MM.1S (cell line): ENCODE measurements around the gene CBFA2T3.

Experiments
- DNase-seq: peaks from one replicate; pipeline ENCODE4 v3.0.0-alpha.2; 2015
- H2AFZ ChIP-seq: fragments of 300-600 bp; sonication (generic); 2 replicates; pipeline ENCODE4 v1.6.0; 2016; ENCODE audit warnings: antibody characterized with exemption, low read length
- H3F3A ChIP-seq: fragments of 300-600 bp; sonication (generic); 2 replicates; pipeline ENCODE4 v1.6.1; 2016; ENCODE audit warnings: mild to moderate bottlenecking, antibody characterized with exemption, low read length, moderate library complexity, mixed read lengths; ENCODE audit not compliant: insufficient read depth
- H3K27ac ChIP-seq: fragments of 300-600 bp; sonication (generic); 2 replicates; pipeline ENCODE4 v1.5.1; 2016; ENCODE audit warnings: mild to moderate bottlenecking, low read length
- H3K27me3 ChIP-seq: fragments of 300-600 bp; sonication (generic); replicated peaks from 2 replicates; pipeline ENCODE4 v1.6.0; 2016; ENCODE audit warnings: low read length; ENCODE audit not compliant: insufficient read depth
- H3K36me3 ChIP-seq: fragments of 300-600 bp; sonication (generic); replicated peaks from 2 replicates; pipeline ENCODE4 v1.6.1; 2016; ENCODE audit warnings: mild to moderate bottlenecking, low read length, mixed read lengths; ENCODE audit not compliant: insufficient read depth
- H3K4me1 ChIP-seq: fragments of 300-600 bp; sonication (generic); 2 replicates; pipeline ENCODE4 v1.6.1; 2016; ENCODE audit warnings: low read length, mixed read lengths
- H3K4me2 ChIP-seq: fragments of 300-600 bp; sonication (generic); 2 replicates; pipeline ENCODE4 v1.6.0; 2016; ENCODE audit warnings: low read depth, low read length
- H3K4me3 ChIP-seq: fragments of 300-600 bp; sonication (generic); 2 replicates; pipeline ENCODE4 v1.5.1; 2016; ENCODE audit warnings: low read length, mixed read lengths
- H3K79me2 ChIP-seq: fragments of 300-600 bp; sonication (generic); 2 replicates; pipeline ENCODE4 v1.6.1; 2016; ENCODE audit warnings: mixed run types, low read length, mixed read lengths
- H3K9ac ChIP-seq: fragments of 300-600 bp; sonication (generic); 2 replicates; pipeline ENCODE4 v1.6.1; 2016; ENCODE audit warnings: low read length, mixed read lengths
- H3K9me2 ChIP-seq: fragments of 300-600 bp; sonication (generic); replicated peaks from 2 replicates; pipeline ENCODE4 v1.6.1; 2016; ENCODE audit warnings: mild to moderate bottlenecking, low read length, mixed read lengths; ENCODE audit not compliant: insufficient read depth
- H3K9me3 ChIP-seq: fragments of 300-600 bp; sonication (generic); replicated peaks from 2 replicates; pipeline ENCODE4 v1.6.1; 2016; ENCODE audit warnings: mild to moderate bottlenecking, low read length, mixed read lengths; ENCODE audit not compliant: insufficient read depth
- H4K20me1 ChIP-seq: fragments of 300-600 bp; sonication (generic); 2 replicates; pipeline ENCODE4 v1.6.1; 2016; ENCODE audit warnings: mild to moderate bottlenecking, low read length, moderate library complexity, mixed read lengths; ENCODE audit not compliant: insufficient read depth
- CTCF ChIP-seq: fragments of 300-600 bp; sonication (generic); IDR thresholded peaks from 2 replicates; pipeline ENCODE4 v1.5.1; 2016; ENCODE audit warnings: antibody characterized with exemption, low read length, mixed read lengths
- EZH2 ChIP-seq: fragments of 300-600 bp; sonication (generic); optimal IDR thresholded peaks from 2 replicates; pipeline ENCODE3; 2017; ENCODE audit warnings: low read depth, mild to moderate bottlenecking, antibody characterized with exemption, low read length, mixed read lengths
- EZH2phosphoT487 ChIP-seq: fragments of 300-600 bp; sonication (generic); IDR thresholded peaks from 2 replicates; pipeline ENCODE4 v1.6.1; 2018; ENCODE audit warnings: antibody characterized with exemption, low read length

Gene CBFA2T3

GRCh38 chr16:88855736-88856121 lies 121.3 kb downstream of the CBFA2T3 start:
- Histone ChIP-seq H3K9me2 (no peaks in the 10 kb centered on the region), H3K79me2 (peaks cover 16% of the 10 kb centered on the region), H2AFZ (no peak overlapping the region), H3F3A (no peaks in the 10 kb centered on the region), H3K9me3 (no peaks in the 10 kb centered on the region), H3K4me1 (no peaks in the 10 kb centered on the region), H3K36me3 (no peaks in the 10 kb centered on the region), H3K4me2 (peak overlapping the region; percentile 52), H3K27me3 (no peaks in the 10 kb centered on the region), H3K4me3 (no peak overlapping the region), H4K20me1 (no peaks in the 10 kb centered on the region), H3K27ac (no peak overlapping the region), H3K9ac (no peak overlapping the region)
- TF ChIP-seq CTCF (no peak), EZH2 (no peak), EZH2phosphoT487 (no peak)
- DNase-seq: no peak

- no peak overlapping the region for H3K4me3 ChIP-seq
- H3K36me3 ChIP-seq: no peaks in the 10 kb centered on the region
- no peak overlapping the region for H3K9ac ChIP-seq
- H3K9me2 ChIP-seq: no peaks in the 10 kb centered on the region
- H3K27me3 ChIP-seq: no peaks in the 10 kb centered on the region
- H3K27ac ChIP-seq: no peak overlapping the region
- H3K4me2 ChIP-seq: no peak overlapping the region
- H2AFZ ChIP-seq: no peak overlapping the region
- DNase-seq: no peak
- H4K20me1 ChIP-seq: no peaks in the 10 kb centered on the region
- H3K4me1 ChIP-seq: no peaks in the 10 kb centered on the region
- no peaks in the 10 kb centered on the region for H3F3A ChIP-seq
- TF ChIP-seq CTCF (no peak), EZH2phosphoT487 (no peak), EZH2 (no peak)
- no peaks in the 10 kb centered on the region for H3K9me3 ChIP-seq
- H3K79me2 ChIP-seq: peaks cover 16% of the 10 kb centered on the region
Observed at GRCh38 chr16:88855176-88855575, 121.8 kb downstream of the CBFA2T3 start.

- H3K9ac ChIP-seq: no peak overlapping the region
- H3K4me2 ChIP-seq: no peak overlapping the region
- H3K9me3 ChIP-seq: no peaks in the 10 kb centered on the region
- H3K9me2 ChIP-seq: no peaks in the 10 kb centered on the region
- H2AFZ ChIP-seq: no peak overlapping the region
- no peaks in the 10 kb centered on the region for H3K27me3 ChIP-seq
- H3K27ac ChIP-seq: no peak overlapping the region
- no peak overlapping the region for H3K4me3 ChIP-seq
- TF ChIP-seq CTCF (no peak), EZH2phosphoT487 (no peak), EZH2 (no peak)
- no peaks in the 10 kb centered on the region for H3F3A ChIP-seq
- no peak for DNase-seq
- peaks cover 16% of the 10 kb centered on the region for H3K79me2 ChIP-seq
- no peaks in the 10 kb centered on the region for H4K20me1 ChIP-seq
- H3K36me3 ChIP-seq: no peaks in the 10 kb centered on the region
- H3K4me1 ChIP-seq: no peaks in the 10 kb centered on the region
Observed at GRCh38 chr16:88854306-88855111, 122.5 kb downstream of the CBFA2T3 start.
